Measurements from ENCODE around the gene TFRC.
"Not testable (repeated sequence)": the region's sequence is repeated elsewhere in the genome, so short reads cannot be mapped to it uniquely, and the experiment has no call there.

The TFRC gene

GRCh38 chr3:196048922-196049598 is 32.8 kb downstream of the TFRC start:
- DNase-seq (ENCODE audit: low read depth in 2 of 2) = no peak

GRCh38 chr3:196047391-196048030 is 34.4 kb downstream of the TFRC start:
- DNase-seq (ENCODE audit: low read depth in 2 of 2) = no peak

GRCh38 chr3:196044513-196044912 is 37.4 kb downstream of the TFRC start:
- DNase-seq (ENCODE audit: low read depth in 2 of 2) = no peak

DNA sequence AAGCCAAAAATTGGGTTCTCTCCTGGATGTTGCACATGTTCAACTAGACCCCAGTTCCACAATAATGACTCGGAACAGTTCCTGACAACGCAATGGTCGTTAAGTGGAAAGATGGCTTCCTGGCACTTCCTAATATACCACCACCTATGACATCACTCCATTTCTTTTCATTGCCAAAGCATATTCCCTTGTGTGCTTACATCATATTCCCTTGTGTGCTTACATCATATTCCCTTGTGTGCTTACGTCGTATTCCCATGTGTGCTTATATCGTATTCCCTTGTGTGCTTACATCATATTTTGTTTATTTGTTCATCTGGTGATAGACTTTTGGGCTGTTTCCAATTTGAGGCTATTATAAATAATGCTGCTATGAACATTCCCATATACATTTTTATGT is 39.2 kb downstream of the TFRC start:
- DNase-seq (ENCODE audit: low read depth in 2 of 2) = no peak

- no peak for DNase-seq (ENCODE audit: low read depth in 2 of 2)
Measured at GRCh38 chr3:196039359-196039758, 42.5 kb downstream of the TFRC start.

DNA sequence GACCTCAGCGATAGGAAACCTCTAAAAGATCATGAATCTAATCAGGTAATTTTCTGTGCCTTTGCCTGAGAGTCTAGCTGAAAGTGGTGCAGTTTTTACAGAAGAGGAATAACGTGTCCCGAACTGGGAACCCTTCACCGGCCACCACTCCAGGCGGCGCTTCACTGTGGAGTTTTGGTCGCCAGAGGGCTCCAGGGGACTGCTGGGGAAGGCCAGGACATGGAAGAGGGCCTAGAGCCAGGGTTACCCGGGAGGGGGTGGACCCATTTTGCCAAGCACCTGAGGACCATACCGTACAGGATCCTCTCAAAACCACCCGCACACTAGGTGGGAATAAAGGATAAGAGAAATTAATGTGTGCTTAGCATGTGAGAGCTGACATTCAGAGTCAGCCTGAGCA is 55.8 kb downstream of the TFRC start:
- not testable (repeated sequence) for DNase-seq (ENCODE audit: low read depth in 2 of 2)

- no peak for DNase-seq (ENCODE audit: low read depth in 2 of 2)
Measured at GRCh38 chr3:196024968-196025367, 56.9 kb downstream of the TFRC start.

DNA sequence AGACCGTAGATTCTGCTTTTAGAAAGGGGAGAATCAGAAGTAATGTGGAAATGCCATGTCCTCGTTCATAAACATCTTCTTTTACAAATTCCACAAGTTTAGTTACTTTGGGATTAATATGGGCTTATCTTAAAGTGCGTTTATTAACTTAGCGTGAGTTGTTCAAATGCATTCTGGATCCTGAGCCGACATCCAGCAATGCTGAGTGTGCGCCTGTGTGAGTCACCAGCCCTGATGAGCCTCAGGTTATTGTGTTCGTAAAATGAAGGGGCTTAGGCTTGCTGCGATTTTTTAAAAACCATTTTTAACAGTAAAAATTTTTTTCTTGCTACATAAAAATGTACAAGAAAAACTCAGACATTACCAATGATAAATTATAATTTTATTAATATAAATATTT is 57.9 kb downstream of the TFRC start:
- DNase-seq (ENCODE audit: low read depth in 2 of 2) = no peak

DNA sequence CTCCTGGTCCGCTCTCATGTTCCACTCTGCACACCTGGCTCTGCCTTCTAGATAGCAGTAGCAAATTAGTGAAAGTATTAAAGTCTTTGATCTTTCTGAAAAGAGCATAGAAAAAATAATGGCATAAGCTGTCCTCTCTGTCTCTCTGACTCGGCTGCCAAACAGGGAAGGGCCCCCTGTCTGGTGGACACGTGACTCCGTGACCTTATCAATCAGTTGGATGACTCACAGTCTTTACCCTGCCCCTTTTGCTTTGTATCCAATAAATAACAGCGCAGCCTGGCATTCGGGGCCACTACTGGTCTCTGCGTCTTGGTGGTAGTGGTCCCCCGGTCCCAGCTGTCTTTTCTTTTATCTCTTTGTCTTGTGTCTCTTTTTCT is 59.4 kb downstream of the TFRC start:
- not testable (repeated sequence) for DNase-seq (ENCODE audit: low read depth in 2 of 2)

GRCh38 chr3:196020373-196020772 is 61.5 kb downstream of the TFRC start:
- no peak for DNase-seq (ENCODE audit: low read depth in 2 of 2)

DNA sequence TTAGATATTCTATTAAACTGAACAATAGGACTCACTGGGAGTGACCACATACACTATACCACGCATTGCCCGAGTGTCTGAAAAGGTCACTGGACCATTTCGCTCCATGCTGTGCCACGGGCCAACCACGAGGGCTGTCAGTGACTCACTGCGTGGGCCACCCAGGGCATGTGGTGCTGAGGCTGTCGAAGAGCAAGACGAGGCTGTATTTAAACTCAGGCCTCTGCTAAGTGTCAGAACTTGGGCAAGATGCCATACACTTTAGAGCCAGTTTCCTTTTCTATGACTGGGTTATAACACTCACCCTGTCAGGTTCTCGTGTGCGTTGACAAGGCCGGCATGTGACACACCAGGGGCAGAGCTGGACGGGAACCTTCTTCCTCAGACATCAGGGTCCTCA is 62.3 kb downstream of the TFRC start:
- not testable (repeated sequence) for DNase-seq (ENCODE audit: low read depth in 2 of 2)

GRCh38 chr3:196018159-196018558 is 63.7 kb downstream of the TFRC start:
- not testable (repeated sequence) for DNase-seq (ENCODE audit: low read depth in 2 of 2)

GRCh38 chr3:196016485-196016884 is 65.4 kb downstream of the TFRC start:
- no peak for DNase-seq (ENCODE audit: low read depth in 2 of 2)

GRCh38 chr3:196016059-196016458 is 65.8 kb downstream of the TFRC start:
- DNase-seq (ENCODE audit: low read depth in 2 of 2) = no peak

GRCh38 chr3:196013587-196014487 is 68.1 kb downstream of the TFRC start:
- no peak for DNase-seq (ENCODE audit: low read depth in 2 of 2)

DNA sequence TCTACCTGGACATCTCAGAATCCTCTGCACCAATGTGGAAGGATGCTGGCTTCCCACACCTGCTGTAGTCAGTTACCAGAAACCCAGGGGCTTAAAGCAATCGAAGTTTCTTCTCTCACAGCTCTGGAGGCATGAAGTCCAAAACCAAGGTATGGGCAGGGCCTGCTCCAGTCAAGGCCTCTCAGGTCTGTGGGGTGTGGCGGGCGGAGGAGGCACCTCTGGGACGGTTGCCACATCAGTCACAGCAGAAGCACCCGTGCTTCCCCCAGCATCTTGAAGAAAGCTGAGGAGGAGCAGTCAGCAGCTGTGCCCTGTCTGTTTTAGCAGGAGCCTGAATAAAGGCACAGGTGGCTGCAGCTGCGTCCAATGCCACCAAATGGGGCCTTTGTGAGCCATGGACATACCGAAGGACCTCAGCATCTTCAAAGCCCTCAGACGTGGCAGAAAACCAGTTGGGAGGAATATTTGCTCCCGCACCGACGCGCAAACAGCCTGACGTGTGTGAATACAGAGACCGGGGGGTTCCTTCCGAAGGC is 68.9 kb downstream of the TFRC start:
- no peak for DNase-seq (ENCODE audit: low read depth in 2 of 2)

DNA sequence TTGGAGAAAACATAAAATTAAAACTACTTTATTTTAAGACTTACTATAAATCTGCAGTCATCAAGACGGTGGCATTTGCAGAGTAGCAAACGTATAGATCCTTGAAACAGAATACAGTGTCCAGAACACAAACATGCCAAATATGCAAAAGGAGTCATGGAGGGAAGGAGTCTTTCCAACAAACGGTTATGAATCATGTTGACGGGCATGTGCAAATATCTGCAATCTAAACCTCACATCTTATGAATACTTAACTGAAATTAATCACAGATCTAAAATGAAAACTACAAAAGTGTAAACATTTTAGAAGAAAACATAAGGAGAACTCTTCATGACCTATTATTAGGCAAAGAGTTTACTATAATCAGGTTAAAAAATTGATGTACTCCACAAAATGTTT is 69.4 kb downstream of the TFRC start:
- no peak for DNase-seq (ENCODE audit: low read depth in 2 of 2)

GRCh38 chr3:196009456-196009855 is 72.4 kb downstream of the TFRC start:
- DNase-seq (ENCODE audit: low read depth in 2 of 2) = no peak

DNA sequence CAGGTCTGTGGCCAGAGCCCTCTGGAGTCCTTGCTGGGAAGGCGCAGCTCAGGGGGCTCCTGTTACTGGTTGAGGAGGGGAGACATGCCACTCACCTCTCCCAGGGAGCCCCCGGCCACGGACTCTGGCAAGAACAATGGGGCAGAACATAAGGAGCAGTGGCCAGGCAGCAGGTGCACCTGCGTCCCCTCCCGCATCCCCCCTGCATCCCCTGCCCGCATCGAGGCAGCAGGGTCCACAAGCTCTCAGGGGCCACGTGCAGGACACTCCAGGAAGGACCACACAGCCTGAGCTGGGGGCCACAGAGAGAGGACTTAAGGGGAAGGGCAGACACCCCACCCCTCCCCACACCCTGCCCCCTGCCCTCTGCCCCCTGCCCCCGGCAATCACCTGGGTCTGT is 73.0 kb downstream of the TFRC start:
- DNase-seq (ENCODE audit: low read depth in 2 of 2) = no peak

GRCh38 chr3:196008387-196008786 is 73.5 kb downstream of the TFRC start:
- no peak for DNase-seq (ENCODE audit: low read depth in 2 of 2)

DNA sequence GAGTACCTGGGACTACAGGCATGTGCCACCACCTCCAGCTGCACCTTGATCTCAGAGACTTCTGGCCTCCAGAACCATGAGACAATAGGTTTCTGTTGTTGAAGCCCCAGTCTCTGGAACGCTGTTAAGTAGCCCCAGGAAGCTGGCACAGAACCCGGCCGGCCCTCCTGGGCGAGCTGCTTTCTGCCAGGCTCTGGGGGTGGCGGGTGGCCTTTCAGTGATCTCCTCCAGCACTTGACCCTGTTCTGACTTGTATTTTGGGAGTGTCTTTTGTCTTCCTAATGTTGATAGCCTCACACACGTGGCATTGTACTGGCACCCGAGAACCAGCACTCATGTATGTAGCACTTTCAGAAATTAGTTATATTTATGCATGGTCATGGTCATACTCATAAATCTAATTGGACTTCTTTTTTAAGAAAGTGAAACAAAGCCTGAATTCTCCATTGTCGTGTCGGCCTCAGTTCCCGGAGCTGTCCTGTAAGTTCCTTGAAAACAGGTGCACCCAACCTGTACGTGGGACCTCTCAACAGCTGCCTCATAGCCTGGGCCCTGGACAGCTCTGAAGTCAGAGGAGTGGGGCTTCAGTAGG is 74.0 kb downstream of the TFRC start:
- no peak for DNase-seq (ENCODE audit: low read depth in 2 of 2)

DNA sequence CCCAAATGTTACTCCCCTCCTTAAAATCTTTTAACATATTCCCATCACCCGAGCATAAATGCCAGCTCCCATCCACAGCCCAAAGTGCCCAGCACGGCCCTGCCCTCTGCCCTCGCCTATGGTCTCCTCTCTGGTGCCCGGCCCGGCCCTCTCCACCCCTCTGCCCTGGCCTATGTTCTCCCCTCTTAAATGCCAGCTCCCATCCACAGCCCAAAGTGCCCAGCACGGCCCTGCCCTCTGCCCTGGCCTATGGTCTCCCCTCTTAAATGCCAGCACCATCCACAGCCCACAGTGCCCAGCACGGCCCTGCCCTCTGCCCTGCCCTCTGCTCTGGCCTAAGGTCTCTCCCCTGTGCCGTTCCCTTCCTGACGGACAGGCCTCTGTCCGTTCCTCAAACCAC is 76.6 kb downstream of the TFRC start:
- not testable (repeated sequence) for DNase-seq (ENCODE audit: low read depth in 2 of 2)

Measured in activated CD8-positive, alpha-beta memory T cell treated with anti-CD3 and anti-CD28 coated beads for 4 hours (primary cell).